ENCODE measurements around the gene MIOX.
A peak's percentile ranks its signal among the peaks of the same experiment; 100 is the strongest.

Gene MIOX

DNA sequence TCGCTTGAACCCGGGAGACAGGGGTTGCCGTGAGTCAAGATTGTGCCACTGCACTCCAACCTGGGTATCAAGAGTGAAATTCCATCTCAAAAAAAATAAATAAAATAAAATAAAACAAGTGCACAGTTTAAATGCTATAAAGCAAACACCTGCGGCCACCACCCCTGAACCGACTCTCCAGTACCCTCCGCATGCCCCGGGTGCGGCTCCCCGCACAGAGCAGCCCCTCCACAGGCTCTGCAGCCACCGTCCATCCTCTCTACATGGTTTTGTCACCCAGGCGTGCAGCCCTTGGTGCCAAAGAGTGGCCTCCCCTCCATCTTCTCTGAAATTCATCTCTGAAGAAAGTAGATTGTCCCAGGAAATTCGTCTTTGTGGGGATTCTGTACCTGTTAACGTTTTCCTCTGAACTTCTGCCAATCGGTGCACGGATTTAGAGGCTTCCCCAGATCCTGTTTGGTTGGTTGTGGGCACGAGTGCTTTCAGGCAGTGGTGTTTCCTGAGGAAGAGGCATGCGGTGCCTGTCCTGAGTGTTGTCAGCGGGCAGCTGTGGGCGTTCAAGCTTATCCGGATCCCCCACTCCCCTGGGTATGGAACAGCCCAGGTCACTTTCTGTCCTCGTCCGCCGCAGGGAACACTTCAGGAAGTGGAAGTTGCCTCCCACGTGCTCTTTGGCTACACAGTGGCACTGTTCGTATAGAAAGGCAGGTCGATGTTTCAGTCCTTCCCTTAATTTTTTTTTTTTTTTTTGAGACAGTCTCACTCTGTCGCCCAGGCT lies 4.1 kb downstream of the MIOX start:
- DNase-seq = no peak

- DNase-seq = no peak
Observed at GRCh38 chr22:50497093-50497492, 10.4 kb downstream of the MIOX start.

DNA sequence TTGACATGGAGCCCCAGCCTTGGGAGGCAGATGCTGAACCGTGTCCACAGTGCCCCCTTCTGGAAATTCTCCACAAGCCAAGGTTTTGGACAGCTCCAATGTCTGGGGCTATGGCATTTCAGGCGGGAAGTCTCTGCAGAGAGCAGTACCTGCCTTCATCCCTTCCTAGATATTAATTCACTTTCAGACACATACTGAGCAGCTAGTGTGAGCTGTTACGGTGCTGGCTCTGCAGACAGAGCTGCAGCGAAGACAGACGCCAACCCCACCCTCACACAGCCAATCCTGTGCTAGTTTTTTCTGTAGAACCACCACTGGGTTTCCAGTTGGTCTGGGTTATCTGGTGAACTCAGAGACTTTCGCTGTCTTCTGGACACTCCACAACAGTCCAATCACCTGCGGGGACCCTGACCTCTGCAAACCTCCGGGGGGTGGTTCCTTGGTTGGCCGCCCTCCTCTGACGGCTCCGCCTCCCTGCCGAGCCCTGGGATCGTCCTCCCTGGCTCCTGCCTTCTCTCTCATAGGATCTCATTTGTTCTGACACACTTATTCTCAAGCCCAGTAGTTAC lies 11.7 kb downstream of the MIOX start:
- peak; percentile 73 to 82 for DNase-seq

- DNase-seq = no peak
Observed at GRCh38 chr22:50500452-50500851, 13.8 kb downstream of the MIOX start.

DNA sequence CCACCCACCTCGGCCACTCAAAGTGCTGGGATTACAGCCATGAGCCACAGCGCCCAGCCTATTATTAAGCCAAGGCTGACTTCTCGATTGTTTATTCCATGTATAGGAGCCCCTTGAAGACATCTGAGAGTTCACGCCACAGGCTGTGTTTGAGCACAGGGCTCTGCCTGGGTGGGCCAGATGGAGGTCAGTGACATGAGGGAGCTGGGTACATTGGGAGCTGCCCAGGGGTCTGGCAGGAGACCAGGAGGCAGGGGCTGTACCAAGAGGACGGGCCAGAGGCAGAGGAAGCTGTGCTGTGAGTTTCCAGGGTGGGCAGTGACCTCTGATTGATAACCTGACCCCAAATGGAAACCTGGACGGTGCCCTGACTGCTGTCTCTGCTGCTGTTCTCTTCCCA lies 15.4 kb downstream of the MIOX start:
- no peak for DNase-seq

DNA sequence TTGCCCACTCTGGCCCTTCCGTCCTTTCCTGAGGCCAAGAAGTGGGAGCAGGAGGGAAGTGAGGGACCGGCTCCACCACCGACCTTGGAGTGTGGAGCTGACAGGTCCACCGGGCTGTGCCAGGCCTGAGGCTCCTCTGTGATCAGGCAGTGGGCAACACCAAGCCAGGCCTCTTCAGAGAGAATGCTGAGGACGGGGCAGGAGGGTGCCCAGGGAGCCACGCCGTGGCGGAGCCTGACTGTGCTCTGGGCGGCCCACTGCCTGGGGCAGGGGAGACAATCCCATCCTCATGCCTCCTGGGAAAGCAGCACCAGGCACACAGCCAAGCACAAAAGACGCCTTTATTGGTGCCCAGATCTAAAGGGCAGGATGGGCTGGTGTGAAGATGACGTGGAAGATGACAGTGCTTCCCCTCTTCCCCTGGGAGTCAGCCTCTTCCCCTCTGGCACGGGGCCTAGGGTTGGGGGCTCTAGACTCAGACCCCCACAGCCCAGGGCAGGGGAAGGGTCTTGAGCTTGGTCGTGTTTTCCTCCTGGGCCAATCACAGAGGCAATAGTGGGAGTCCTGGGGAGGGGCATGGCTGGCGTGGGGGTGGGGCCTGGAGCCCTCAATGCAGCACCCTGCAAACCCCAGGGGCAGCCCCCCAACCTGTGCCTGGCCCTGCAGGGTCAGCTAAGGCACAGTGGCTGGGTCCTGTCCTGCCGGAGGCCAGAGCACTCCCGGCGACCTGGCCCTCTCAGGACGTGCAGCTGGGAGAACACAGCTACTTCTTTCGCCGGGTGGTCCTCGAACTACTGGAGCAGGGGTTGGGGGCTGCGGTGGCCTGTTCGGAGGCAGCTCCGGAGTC lies 16.2 kb downstream of the MIOX start:
- no peak for DNase-seq

GRCh38 chr22:50503475-50504145 lies 17.0 kb downstream of the MIOX start:
- no peak for DNase-seq

DNA sequence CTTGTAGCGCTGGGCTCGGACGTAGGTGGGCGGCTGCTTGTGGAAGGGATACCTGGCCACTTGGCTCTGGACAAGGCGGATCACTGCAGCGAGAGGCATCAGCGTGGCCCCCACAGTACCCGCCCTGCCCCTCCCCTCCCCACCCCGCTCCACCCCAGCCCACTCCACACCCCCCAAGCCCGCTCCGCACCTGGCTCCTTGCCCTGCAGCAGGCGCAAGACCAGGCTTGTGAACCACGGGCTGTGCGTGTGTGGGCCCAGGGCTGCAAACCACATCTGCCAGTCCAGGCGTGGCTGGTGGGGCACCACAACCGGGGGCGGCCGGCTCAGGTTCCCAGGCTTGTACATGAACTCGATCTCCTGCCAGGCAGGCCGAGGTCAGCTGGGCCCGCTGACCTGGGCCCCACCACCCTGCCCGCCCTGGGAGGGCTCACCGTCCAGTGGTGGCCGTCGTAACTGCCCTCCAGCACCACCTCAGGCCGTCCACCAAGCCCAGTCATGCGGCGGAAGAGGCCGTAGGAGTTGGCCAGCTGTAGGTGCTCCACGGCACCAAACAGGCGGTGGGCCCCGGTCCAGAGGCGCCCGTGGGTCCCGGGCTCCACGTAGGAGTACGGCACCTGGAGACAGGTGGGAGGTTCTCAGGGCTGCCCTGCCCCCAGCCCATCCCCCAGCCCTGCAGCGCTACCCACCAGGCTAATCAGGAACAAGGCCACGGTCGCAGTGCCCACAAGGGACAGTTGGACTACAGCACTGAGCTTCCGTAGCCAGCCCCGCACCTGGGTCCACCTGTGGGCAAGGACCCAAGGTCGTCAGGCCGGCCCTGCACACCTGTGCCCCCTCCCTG lies 17.9 kb downstream of the MIOX start:
- no peak for DNase-seq

- no peak for DNase-seq
Observed at GRCh38 chr22:50505276-50505775, 18.7 kb downstream of the MIOX start.

GRCh38 chr22:50505776-50506610 lies 19.3 kb downstream of the MIOX start:
- DNase-seq = no peak

DNA sequence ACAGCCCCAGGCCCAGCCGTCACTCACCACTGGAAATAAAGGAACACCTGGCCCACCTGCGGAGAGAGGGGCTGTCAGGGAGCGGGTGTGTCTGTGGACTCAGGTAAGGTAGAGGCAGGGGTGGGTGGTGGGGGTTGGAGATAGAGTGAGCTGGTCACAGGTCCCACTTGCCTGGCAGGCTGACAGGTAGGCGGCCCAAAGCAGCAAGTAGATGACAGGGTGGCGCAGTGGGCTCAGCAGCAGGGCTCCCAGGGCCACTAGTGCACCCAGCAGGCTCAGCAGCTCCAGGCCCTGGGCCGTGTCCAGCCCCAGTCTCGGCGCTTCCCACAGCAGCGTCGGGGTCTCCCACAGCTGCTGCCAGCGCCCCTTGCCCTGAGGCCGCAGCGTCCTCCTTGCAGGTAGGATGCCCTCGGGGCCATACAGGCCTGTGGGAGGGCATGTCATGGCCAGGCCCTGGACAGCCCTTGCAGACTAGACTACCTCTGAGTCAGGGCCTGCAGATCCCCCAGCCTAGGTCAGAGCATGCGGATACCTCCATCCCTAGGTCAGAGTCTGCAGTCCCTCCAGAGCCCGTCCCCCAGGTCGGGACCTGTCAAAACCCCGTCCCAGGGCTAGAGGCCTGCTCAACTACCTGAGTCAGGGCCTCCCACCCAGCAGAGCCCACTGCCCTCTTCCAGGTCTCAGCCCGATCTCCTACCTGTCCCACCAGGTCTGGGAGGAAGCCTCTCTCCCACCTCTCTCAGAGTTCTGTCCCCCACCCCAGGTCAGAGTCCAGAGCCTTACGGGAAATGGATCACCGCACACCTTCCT lies 20.2 kb downstream of the MIOX start:
- no peak for DNase-seq

GRCh38 chr22:50507421-50507990 lies 20.8 kb downstream of the MIOX start, which contains the start of gene LMF2:
TSS of gene LMF2 (minus strand) at chr22:50507702. CDS start at chr22:50507675, 27 bp downstream.
- peak; percentile 92 to 94 for DNase-seq

DNA sequence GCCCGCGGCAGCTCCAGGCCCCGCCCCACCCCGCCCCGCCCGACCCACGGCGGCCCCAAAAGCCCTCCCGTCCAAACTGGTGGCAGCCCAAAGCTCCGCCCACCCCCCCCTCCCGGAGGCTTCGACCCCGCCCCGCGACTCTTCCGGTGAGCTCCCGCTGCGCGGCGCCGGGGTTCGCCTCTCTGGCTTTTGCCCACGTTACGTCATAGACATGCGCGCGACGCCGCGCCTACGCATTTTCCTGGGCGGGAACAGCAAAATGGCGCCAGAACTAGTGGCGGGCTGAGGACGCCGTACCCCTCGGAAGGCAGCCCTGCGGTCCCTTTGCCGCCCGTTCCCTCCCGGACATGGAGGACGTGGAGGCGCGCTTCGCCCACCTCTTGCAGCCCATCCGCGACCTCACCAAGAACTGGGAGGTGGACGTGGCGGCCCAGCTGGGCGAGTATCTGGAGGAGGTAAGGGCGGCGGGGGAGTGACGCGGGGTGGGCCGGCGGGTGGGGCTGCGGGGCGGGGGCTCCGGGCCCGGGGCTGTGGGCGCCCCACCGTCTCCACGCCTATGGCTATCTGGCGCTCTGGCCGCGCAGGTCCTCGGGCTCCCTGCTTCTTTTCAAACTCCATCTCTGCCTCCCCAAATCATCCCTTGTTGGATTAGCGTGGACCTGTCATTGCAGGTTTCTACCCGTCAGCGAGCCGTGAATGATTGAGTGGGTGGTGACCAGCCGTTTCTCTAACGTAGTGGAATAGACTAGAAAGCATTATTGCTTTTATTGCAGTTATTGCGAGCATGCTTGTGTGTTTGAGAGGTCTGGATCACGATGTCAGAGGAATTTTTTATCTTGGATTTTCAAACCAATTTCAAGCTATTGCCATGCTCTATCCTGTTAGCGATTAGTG lies 21.6 kb downstream of the MIOX start, which contains the start of gene NCAPH2:
Gene NCAPH2, plus strand, starts transcription at position 234 of the 894 bp plus-strand sequence. Its CDS starts 114 bp downstream, at position 348.
- DNase-seq = peak; percentile 96 to 98

DNA sequence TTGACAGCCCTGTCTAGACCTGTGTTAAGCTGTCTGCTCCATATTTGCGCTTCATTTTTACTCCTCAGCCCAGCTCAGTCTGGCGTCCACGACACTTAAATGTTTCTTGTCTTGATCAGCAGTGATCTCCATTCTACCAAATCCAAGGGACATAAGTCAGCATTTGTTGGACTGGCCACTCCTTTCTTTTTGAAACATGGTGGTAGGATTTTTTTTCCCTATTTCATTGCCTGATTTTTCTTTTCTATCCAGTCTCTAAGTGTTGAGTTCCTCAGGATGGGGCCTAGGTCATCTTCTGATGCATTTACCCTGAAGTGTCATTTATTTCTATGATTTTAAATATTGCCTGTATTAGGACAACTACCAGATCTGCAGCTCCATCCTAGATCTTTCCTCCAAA lies 22.2 kb downstream of the MIOX start:
- no peak for DNase-seq

DNA sequence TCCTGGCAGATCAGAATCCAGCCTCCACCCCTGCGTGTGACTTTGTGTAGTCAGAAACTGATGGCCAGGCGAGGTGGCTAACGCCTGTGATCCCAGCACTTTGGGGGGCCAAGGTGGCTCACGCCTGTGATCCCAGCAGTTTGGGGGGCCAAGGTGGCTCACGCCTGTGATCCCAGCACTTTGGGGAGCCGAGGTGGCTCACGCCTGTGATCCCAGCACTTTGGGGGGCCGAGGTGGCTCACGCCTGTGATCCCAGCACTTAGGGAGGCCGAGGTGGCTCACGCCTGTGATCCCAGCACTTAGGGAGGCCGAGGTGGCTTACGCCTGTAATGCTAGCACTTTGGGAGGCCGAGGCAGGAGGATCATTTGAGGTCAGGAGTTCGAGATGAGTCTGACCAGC lies 26.5 kb downstream of the MIOX start:
- DNase-seq = no peak

GRCh38 chr22:50516068-50516467 lies 29.4 kb downstream of the MIOX start:
- DNase-seq = no peak

GRCh38 chr22:50516891-50517290 lies 30.2 kb downstream of the MIOX start:
- DNase-seq = no peak

DNA sequence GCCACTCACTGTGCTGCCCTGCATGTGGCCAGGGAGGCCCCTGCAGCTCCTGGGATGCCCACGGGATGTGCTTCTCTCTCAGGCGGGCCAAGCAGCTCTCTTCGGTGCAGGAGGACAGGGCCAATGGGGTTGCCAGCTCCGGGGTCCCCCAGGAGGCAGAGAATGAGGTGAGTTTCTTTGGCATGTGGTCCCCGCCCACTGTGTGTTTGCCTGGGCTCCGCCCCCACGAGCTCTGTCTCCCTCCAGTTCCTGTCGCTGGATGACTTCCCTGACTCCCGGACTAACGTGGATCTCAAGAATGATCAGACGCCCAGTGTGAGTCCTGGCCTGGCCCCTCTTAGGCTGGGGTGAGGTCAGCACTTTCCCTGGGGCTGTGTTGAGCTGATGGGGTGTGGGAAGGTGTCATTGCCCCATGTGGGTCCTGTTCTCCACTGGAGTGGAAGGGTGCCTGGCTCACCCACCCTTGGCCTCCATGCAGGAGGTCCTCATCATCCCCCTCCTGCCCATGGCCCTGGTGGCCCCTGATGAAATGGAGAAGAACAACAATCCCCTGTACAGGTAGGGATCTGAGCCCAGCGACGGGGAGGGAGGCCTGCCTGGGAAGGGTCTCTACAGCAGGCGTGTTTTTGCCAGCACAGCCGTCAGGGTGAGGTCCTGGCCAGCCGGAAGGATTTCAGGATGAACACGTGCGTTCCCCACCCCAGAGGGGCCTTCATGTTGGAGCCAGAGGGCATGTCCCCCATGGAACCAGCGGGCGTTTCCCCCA lies 31.0 kb downstream of the MIOX start:
- no peak for DNase-seq
